Liver (tissue), 9 donors: ENCODE data around the gene PTPN23. TPM values are rescaled to one million over a fixed set of nuclear protein-coding genes. Genes with fewer than 3 reads are reported as not detected.
A peak's percentile ranks its signal among the peaks of the same experiment; 100 is the strongest.

Source experiments
- DNase-seq: peaks from one replicate; pipeline ENCODE4 v3.0.0-alpha.2; 2017; ENCODE audit warnings: low spot score
- H3K27ac ChIP-seq, 2 donors: one replicate each; pipeline ENCODE4 v1.7.0; 2013; ENCODE audit warnings: inconsistent platforms in 2 of 2, low read length in 2 of 2, control low read depth in 1 of 2, low read depth in 1 of 2, mild to moderate bottlenecking in 1 of 2
- H3K27me3 ChIP-seq, 4 donors: one replicate each; pipeline versions ENCODE4 v1.6.1 to v1.7.0; 2013; ENCODE audit warnings: low read length in 3 of 4, inconsistent platforms in 1 of 4, mild to moderate bottlenecking in 1 of 4, moderate library complexity in 1 of 4; ENCODE audit not compliant: control insufficient read depth in 4 of 4, insufficient read depth in 4 of 4
- H3K36me3 ChIP-seq, 4 donors: one replicate each; pipeline versions ENCODE4 v1.6.1 to v1.7.0; 2013; ENCODE audit warnings: low read length in 3 of 4, mild to moderate bottlenecking in 3 of 4, low read depth in 1 of 4, moderate library complexity in 1 of 4; ENCODE audit not compliant: control insufficient read depth in 4 of 4, insufficient read depth in 3 of 4
- H3K4me1 ChIP-seq, 4 donors: one replicate each; pipeline versions ENCODE4 v1.6.1 to v1.7.0; 2013; ENCODE audit warnings: low read length in 3 of 4, mild to moderate bottlenecking in 3 of 4, moderate library complexity in 1 of 4; ENCODE audit not compliant: control insufficient read depth in 4 of 4, insufficient read depth in 4 of 4
- H3K4me3 ChIP-seq, 3 donors: one replicate each; pipeline versions ENCODE4 v1.6.1 to v1.7.0; 2013; ENCODE audit warnings: low read length in 3 of 3, control low read depth in 1 of 3, low read depth in 1 of 3, mild to moderate bottlenecking in 1 of 3
- H3K9ac ChIP-seq, 2 donors: one replicate each; pipeline ENCODE4 v1.7.0; 2013; ENCODE audit warnings: low read length in 2 of 2, mild to moderate bottlenecking in 2 of 2, moderate library complexity in 2 of 2, control low read depth in 1 of 2, low read depth in 1 of 2
- H3K9me3 ChIP-seq, 4 donors: one replicate each; pipeline versions ENCODE4 v1.6.1 to v1.7.0; 2013; ENCODE audit warnings: low read length in 3 of 4; ENCODE audit not compliant: control insufficient read depth in 4 of 4
- ATF3 ChIP-seq: IDR thresholded peaks from 2 replicates; pipeline ENCODE4 v1.6.1; 2016; ENCODE audit warnings: antibody characterized with exemption
- EGR1 ChIP-seq, 2 donors: IDR thresholded peaks; 2 replicates each; pipeline ENCODE4 v1.6.1; 2016 to 2018; ENCODE audit warnings: antibody characterized with exemption in 2 of 2, low read depth in 2 of 2
- FOXA2 ChIP-seq: IDR thresholded peaks from 2 replicates; pipeline ENCODE4 v1.6.1; 2016; ENCODE audit warnings: antibody characterized with exemption
- GABPA ChIP-seq, 2 donors: IDR thresholded peaks in 1 of 2; conservative IDR thresholded peaks in 1 of 2; 2 replicates each; pipeline ENCODE4 v1.6.1; 2016; ENCODE audit warnings: antibody characterized with exemption in 2 of 2, mild to moderate bottlenecking in 1 of 2, moderate library complexity in 1 of 2
- HNF4A ChIP-seq, 2 donors: conservative IDR thresholded peaks; 2 replicates each; pipeline ENCODE4 v1.6.1; 2016; ENCODE audit warnings: antibody characterized with exemption in 2 of 2, mild to moderate bottlenecking in 2 of 2
- JUND ChIP-seq, 2 donors: IDR thresholded peaks; 2 replicates each; pipeline ENCODE4 v1.6.1; 2016; ENCODE audit warnings: antibody characterized with exemption in 2 of 2
- MAX ChIP-seq: IDR thresholded peaks from 2 replicates; pipeline ENCODE4 v1.6.1; 2016; ENCODE audit warnings: antibody characterized with exemption
- NR2F2 ChIP-seq: IDR thresholded peaks from 2 replicates; pipeline ENCODE4 v1.6.1; 2016; ENCODE audit warnings: antibody characterized with exemption
- RAD21 ChIP-seq, 2 donors: IDR thresholded peaks; 2 replicates each; pipeline ENCODE4 v1.6.1; 2016; ENCODE audit warnings: antibody characterized with exemption in 2 of 2, mild to moderate bottlenecking in 2 of 2
- RXRA ChIP-seq, 2 donors: IDR thresholded peaks; 2 replicates each; pipeline ENCODE4 v1.6.1; 2017 to 2018; ENCODE audit warnings: antibody characterized with exemption in 2 of 2, mild to moderate bottlenecking in 1 of 2
- SP1 ChIP-seq: IDR thresholded peaks from 2 replicates; pipeline ENCODE4 v1.6.1; 2018; ENCODE audit warnings: antibody characterized with exemption, mild to moderate bottlenecking
- TAF1 ChIP-seq: conservative IDR thresholded peaks from 2 replicates; pipeline ENCODE4 v1.6.1; 2016; ENCODE audit warnings: antibody characterized with exemption, mild to moderate bottlenecking
- YY1 ChIP-seq: IDR thresholded peaks from 2 replicates; pipeline ENCODE4 v1.6.1; 2016; ENCODE audit warnings: antibody characterized with exemption, mild to moderate bottlenecking
- ZBTB33 ChIP-seq: IDR thresholded peaks from 2 replicates; pipeline ENCODE4 v1.6.1; 2016; ENCODE audit warnings: antibody characterized with exemption
- WGBS: extraction: QIAGEN DNeasy Blood & Tissue Kit; methylation state at CpG from one replicate; pipeline ENCODE4 v1.1.7; 2013; 5-methylcytosine and 5-hydroxymethylcytosine counted together
- polyA plus RNA-seq, 2 donors: library from polyadenylated mRNA; stranded (reverse) in 1 of 2; unstranded in 1 of 2; fragments of 200-250 nt in 1 of 2; fragments of >200 nt in 1 of 2; fragmentation: Nextera tagmentation in 1 of 2; extraction: Ambion mirVana in 1 of 2; gene quantifications; one replicate each; pipeline versions ENCODE4 v1.2.1 to v1.2.3, GENCODE V29; 2013 to 2015
- total RNA-seq, 2 donors: library from RNA; depleted of rRNA; stranded (reverse); fragments of >200 nt; gene quantifications; one replicate each; pipeline ENCODE4 v1.2.3, GENCODE V29; 2014
- TF ChIP-seq, protein P1 (sequence below): IDR thresholded peaks from 2 replicates; pipeline ENCODE4 v1.6.1; 2016; ENCODE audit warnings: antibody characterized with exemption, mild to moderate bottlenecking
- donor health status: healthy.
- donor health status: healthy.
- donor health status: healthy.
- donor health status: healthy.
- donor health status: healthy.

Gene PTPN23
- total and polyA plus RNA-seq, 4 donors = 3.8 to 84.4 (median 11.5) TPM

- DNase-seq = no peak
- Histone ChIP-seq H3K9me3 (no peaks in the 10 kb centered on the region), H3K27ac (no peak overlapping the region)
Measured at GRCh38 chr3:47377186-47377585, 3.6 kb upstream of the PTPN23 start.

GRCh38 chr3:47378869-47379268 is 2.0 kb upstream of the PTPN23 start:
- Histone ChIP-seq H3K9ac (no peak overlapping the region), H3K27ac (peak overlapping the region; percentile 95 to 97), H3K27me3 (no peaks in the 10 kb centered on the region), H3K9me3 (no peaks in the 10 kb centered on the region), H3K36me3 (no peaks in the 10 kb centered on the region), H3K4me1 (peaks cover 8 to 25% (median 16%) of the 10 kb centered on the region in 4 donors), H3K4me3 (peak overlapping the region in 2 of 3 donors; percentile 66 to 98)
- TF ChIP-seq RAD21 (IDR thresholded peaks at IDR 0.05) (no peak), YY1 (no peak), EGR1 (IDR thresholded peaks at IDR 0.05; ENCODE audit: low read depth in 2 of 2) (no peak), TAF1 (no peak)
- no peak for DNase-seq

More at GRCh38 chr3:47377186-47377585, 3.6 kb upstream of the PTPN23 start:
- no peak overlapping the region for H3K4me3 ChIP-seq
- no peaks in the 10 kb centered on the region for H3K27me3 ChIP-seq
- TF ChIP-seq NR2F2 (no peak), HNF4A (conservative IDR thresholded peaks at IDR 0.05) (no peak), MAX (no peak), ATF3 (no peak)
- TF ChIP-seq, protein P1, sequence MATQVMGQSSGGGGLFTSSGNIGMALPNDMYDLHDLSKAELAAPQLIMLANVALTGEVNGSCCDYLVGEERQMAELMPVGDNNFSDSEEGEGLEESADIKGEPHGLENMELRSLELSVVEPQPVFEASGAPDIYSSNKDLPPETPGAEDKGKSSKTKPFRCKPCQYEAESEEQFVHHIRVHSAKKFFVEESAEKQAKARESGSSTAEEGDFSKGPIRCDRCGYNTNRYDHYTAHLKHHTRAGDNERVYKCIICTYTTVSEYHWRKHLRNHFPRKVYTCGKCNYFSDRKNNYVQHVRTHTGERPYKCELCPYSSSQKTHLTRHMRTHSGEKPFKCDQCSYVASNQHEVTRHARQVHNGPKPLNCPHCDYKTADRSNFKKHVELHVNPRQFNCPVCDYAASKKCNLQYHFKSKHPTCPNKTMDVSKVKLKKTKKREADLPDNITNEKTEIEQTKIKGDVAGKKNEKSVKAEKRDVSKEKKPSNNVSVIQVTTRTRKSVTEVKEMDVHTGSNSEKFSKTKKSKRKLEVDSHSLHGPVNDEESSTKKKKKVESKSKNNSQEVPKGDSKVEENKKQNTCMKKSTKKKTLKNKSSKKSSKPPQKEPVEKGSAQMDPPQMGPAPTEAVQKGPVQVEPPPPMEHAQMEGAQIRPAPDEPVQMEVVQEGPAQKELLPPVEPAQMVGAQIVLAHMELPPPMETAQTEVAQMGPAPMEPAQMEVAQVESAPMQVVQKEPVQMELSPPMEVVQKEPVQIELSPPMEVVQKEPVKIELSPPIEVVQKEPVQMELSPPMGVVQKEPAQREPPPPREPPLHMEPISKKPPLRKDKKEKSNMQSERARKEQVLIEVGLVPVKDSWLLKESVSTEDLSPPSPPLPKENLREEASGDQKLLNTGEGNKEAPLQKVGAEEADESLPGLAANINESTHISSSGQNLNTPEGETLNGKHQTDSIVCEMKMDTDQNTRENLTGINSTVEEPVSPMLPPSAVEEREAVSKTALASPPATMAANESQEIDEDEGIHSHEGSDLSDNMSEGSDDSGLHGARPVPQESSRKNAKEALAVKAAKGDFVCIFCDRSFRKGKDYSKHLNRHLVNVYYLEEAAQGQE = no peak
- H3K4me1 ChIP-seq = peaks cover 8 to 25% (median 16%) of the 10 kb centered on the region in 4 donors
- WGBS = 82% methylated on average over 2 of the region's 2 CpGs
- no peak overlapping the region for H3K9ac ChIP-seq
- H3K36me3 ChIP-seq = no peaks in the 10 kb centered on the region

GRCh38 chr3:47379411-47379899 is 1.4 kb upstream of the PTPN23 start:
- Histone ChIP-seq H3K4me3 (peak overlapping the region in 2 of 3 donors; percentile 66 to 98), H3K9ac (peak overlapping the region in 1 of 2 donors; percentile 96), H3K27ac (peak overlapping the region; percentile 95 to 97), H3K9me3 (no peaks in the 10 kb centered on the region), H3K36me3 (no peaks in the 10 kb centered on the region), H3K4me1 (peaks cover 8 to 25% (median 16%) of the 10 kb centered on the region in 4 donors), H3K27me3 (no peaks in the 10 kb centered on the region)
- WGBS = 42% methylated on average over 19 of the region's 19 CpGs
- no peak for DNase-seq
- TF ChIP-seq MAX (peak; percentile 93), JUND (IDR thresholded peaks at IDR 0.05) (no peak), YY1 (no peak), HNF4A (conservative IDR thresholded peaks at IDR 0.05) (peak; percentile 78 to 88), RAD21 (IDR thresholded peaks at IDR 0.05) (no peak), ZBTB33 (peak; percentile 12), SP1 (peak; percentile 52), TAF1 (no peak), ATF3 (no peak), RXRA (IDR thresholded peaks at IDR 0.05) (peak; percentile 65 to 85), NR2F2 (peak; percentile 51), GABPA (IDR thresholded peaks at IDR 0.05 in 1 of 2, conservative IDR thresholded peaks at IDR 0.05 in 1 of 2) (peak in 1 of 2 donors; percentile 50), EGR1 (IDR thresholded peaks at IDR 0.05; ENCODE audit: low read depth in 2 of 2) (no peak), FOXA2 (peak; percentile 57)
- TF ChIP-seq, protein P1 = peak; percentile 47
